GM23248 (cell line): ENCODE measurements around the gene NSUN3.

Experiments used
- EZH2 ChIP-seq: fragments of 200-600 bp; sonication (generic); IDR thresholded peaks from 2 replicates; pipeline ENCODE4 v1.6.1; 2018; ENCODE audit warnings: antibody characterized with exemption, mild to moderate bottlenecking; ENCODE audit not compliant: insufficient read depth, poor library complexity, severe bottlenecking
- EZH2phosphoT487 ChIP-seq: fragments of 200-600 bp; sonication (generic); IDR thresholded peaks from 2 replicates; pipeline ENCODE4 v1.6.1; 2018; ENCODE audit warnings: antibody characterized with exemption, moderate library complexity, mild to moderate bottlenecking, low read depth; ENCODE audit not compliant: insufficient read depth

GRCh38 chr3:94175677-94176076 is 112.8 kb downstream of the NSUN3 start:
- TF ChIP-seq EZH2 (no peak), EZH2phosphoT487 (no peak)
